ENCODE data around the gene LLGL2.
"Not testable (repeated sequence)": the region's sequence is repeated elsewhere in the genome, so short reads cannot be mapped to it uniquely, and the experiment has no call there.

Gene LLGL2

DNA sequence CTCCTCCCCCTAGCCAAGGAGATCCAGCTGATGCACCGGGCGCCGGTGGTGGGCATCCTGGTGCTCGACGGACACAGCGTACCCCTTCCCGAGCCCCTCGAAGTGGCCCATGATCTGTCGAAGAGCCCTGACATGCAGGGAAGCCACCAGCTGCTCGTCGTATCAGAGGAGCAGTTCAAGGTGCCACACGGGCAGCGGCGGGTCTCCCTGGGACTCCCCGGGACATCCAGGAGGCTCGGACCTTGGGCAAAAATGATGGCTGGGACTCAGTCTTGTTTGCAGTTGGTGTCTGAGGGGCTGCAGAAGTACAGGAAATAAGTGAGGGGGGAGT, 46.4 kb downstream of the LLGL2 start:
- DNase-seq: no peak

DNA sequence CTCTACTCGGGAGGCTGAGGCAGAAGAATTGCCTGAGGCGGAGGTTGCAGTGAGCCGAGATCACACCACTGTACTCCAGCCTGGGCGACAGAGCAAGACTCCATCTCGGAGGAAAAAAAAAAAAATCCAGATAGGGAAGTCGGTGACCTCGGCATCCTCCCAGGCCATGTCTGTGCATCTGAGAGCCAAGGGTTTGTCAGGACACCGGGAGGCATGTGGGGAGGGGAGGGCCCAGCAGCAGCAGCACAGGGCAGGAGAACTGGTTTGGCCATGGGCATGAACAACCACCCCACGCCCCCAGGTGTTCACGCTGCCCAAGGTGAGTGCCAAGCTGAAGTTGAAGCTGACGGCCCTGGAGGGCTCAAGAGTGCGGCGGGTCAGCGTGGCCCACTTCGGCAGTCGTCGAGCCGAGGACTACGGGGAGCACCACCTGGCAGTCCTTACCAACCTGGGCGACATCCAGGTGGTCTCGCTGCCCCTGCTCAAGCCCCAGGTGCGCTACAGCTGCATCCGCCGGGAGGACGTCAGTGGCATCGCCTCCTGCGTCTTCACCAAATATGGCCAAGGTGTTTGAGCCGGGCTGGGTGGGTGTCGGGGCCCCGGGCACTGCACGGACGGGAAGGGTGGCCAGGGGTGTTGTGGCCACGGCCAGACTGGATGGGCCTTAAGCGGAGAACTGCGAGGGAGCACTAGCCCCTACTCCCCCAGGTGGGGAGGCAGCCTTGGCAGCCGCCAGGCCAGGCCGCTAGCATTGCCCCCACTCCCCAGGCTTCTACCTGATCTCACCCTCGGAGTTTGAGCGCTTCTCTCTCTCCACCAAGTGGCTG, 47.4 kb downstream of the LLGL2 start:
- DNase-seq: no peak

DNA sequence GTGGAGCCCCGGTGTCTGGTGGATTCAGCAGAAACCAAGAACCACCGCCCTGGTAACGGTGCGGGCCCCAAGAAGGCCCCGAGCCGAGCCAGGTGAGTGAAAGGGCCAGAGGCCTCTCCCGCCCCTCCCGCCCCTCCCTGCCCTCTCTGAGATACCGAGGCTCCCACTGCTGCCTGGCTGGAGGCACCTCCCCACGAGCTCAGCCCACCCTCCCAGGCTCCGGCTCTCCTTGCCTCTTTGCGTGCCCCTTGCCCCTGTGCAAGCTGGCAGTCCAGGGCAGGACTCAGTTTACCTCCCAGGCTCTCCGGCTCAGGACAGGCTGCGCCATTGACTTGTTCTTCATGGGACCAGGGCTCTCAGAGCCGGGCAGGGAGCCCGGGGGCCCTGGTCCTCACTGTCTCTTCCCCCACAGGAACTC, 48.1 kb downstream of the LLGL2 start:
- DNase-seq: no peak

DNA sequence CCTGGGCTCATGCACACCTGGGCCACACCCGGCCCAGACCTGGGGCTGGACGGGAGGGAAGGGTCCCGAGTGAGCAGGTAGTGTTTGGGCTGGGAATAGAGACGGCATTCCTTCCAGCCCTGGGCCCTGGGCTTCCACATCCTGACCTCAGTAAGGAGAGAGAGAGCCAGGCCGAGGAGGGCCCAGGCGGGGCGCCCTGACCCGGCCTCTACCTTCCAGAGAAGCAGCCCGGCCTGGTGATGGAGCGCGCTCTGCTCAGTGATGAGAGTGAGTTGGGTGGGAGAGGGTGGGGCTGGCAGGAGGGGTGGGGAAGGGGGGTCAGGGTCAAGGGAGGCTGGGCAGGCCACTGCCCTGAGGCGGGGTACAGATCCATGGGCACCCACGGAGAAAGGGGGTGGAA, 48.5 kb downstream of the LLGL2 start:
- DNase-seq: no peak

DNA sequence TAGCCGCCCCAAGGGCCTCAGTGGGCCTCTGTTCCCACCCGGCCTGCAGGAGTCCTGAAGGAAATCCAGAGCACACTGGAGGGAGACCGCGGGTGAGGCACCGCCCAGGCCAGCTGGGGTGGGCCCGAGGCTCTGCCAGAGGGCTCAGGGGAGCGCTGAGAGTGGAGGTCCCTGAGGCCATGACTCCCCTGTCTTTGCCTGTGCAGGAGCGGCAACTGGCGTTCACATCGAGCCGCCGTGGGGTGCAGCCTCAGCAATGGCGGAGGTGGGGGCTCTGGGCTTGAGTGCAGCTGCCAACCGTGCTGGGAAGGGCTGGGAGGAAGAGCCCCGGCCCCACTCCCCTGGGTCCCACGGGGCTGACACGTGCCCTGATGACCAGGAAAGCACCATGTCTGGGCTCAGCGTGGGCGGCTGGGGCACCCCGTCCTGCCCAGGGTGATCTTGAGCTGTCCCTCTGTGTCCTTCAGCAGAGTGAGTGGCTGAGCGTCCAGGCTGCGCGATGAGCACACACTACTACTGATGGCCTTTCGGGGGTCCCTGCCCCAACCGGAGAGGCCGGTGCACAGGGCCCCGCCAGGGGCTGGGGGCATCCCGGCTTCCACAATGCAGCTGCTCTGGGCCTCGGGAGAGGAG, 49.0 kb downstream of the LLGL2 start:
- no peak for DNase-seq

- no peak for DNase-seq
Observed at GRCh38 chr17:75575197-75575596, 49.7 kb downstream of the LLGL2 start.

DNA sequence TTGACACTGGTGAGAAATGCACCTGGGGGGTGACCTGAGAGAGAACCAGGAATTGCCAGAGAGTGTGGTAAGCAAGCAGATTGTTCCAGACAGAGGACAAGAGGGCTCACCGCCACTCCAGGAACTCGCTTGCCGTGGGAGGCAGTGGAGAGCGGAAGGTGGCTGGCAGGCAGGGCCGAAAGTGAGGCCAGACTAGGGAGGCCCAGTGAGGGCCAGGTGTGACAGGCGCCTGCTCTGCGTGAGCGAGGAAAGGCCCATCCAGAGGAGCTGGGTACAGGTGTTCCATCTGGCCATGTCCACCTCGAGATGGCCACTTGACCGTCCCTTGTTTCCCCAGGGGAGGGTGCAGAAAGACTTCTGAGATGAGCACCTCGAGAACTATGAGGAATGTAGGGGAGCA, 50.2 kb downstream of the LLGL2 start:
- DNase-seq: no peak

- no peak for DNase-seq
Observed at GRCh38 chr17:75576661-75577060, 51.2 kb downstream of the LLGL2 start.

GRCh38 chr17:75581121-75581725, 55.7 kb downstream of the LLGL2 start:
- DNase-seq: peak; percentile 35

DNA sequence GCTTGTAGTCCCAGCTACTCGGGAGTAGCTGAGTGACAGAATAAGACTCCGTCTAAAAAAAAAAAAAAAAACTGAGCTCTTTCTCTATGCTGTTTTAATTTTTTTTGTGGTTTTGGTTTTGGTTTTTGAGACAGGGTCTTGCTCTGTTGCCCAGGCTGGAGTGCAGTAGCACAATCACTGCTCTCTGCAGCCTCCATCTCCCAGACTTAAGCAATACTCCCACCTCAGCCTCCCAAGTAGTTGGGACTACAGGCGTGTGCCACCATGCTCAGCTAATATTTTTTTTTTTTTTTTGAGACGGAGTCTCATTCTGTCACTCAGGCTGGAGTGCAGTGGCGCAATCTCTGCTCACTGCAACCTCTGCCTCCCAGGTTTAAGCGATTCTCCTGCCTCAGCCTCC, 57.7 kb downstream of the LLGL2 start:
- not testable (repeated sequence) for DNase-seq

DNA sequence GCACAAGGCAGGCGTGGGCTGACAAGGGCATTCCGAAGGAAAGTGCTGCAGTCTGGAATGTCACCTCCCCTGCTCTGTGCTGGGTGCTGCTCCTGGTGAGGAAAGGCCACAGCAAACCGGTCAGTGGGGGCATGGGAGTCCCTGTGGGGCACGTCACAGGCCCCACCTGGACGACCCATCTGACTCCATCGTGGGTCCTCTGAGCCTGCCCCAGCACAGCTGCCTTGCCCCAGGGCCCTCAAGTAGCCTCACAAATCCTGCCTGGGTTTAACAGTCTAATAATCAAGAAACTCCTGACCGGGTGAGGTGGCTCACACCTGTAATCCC, 59.3 kb downstream of the LLGL2 start:
- no peak for DNase-seq

DNA sequence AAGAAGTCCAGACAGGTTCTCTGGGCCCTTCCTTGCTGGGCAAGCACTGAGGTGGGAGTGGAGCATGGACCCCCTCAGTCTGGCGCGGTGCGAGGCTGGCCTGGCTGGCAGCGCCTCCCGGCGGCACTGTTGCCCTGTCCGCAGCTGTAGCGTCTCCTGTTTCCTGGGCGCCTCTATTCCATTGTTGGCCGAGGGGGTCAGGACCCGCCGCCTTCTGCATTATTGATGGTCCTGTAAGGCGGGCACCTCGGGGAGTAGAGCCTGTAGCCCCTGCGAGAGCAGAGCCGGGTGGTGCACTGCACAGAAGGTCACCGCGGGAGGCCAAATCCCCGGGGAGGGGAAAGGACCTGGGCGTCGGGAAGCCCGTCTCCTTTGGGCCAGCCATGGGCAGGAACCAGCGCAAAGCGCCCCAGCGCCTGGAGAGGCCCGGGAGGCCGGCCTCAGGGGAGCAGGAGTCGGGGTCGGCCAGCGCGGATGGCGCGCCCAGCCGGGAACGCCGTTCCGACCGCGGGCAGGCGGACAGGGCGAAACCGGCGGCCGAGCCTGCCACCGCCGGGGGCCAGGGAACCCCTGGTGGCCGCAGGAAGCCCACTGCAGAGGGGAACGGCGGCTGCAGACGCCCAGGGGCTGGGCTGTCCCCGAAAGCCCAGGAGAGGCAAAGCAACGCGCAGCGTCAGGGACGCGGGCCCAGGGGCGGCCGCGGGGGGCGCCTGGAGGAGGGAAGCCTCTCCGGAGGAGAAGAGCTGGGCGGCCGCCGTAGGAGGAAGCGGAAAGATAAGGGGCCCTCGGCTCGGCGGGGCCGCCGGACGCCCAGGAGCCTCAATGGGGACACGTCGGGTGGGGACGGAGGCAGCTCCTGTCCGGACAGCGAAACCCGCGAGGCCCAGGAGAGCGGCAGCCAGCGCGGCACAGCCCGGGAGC, 62.4 kb downstream of the LLGL2 start, which contains the start of gene MYO15B:
Gene MYO15B, plus strand, starts transcription at position 126 of the 921 bp plus-strand sequence. Its CDS starts 258 bp downstream, at position 384.
- DNase-seq: peak; percentile 52

- peak; percentile 16 for DNase-seq
Observed at GRCh38 chr17:75588596-75589011, 63.1 kb downstream of the LLGL2 start.

DNA sequence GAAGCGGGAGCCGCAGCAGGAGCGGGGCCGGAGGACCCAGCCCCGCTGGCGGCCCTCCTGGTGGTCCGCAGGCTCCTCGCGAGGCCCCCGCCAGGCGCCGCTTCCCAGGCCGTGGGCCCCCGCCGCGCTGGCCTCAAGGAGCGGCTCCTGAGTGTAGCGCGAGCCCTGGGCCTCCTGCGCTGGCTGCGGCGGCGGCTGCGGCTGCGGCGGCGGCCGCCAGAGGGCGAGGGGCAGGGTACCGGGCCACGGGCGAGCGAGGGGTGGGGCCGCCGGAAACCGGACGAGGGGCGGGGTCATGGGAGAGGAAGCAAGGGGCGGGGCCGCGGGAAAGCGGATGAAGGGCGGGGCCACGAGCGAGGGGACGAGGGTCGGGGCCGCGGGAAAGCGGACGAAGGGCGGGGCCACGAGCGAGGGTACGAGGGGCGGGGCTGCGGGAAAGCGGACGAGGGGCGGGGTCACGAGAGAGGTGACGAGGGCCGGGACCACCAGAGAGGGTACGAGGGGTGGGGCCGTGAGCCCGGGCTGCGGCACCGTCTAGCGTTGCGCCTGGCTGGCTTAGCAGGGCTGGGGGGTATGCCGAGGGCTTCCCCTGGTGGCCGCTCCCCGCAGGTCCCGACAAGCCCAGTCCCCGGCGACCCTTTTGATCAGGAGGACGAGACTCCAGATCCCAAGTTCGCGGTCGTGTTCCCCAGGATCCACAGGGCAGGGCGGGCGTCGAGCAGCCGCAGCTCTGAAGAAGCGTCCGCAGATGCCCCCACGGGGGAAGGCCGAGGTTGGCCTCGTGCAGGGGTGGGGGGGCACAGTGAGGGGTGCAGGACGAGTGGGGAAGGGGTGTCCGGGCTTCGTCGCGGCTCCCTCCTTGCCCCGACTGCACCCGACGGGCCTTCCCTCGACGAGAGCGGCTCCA, 63.8 kb downstream of the LLGL2 start:
- peak; percentile 93 for DNase-seq

DNA sequence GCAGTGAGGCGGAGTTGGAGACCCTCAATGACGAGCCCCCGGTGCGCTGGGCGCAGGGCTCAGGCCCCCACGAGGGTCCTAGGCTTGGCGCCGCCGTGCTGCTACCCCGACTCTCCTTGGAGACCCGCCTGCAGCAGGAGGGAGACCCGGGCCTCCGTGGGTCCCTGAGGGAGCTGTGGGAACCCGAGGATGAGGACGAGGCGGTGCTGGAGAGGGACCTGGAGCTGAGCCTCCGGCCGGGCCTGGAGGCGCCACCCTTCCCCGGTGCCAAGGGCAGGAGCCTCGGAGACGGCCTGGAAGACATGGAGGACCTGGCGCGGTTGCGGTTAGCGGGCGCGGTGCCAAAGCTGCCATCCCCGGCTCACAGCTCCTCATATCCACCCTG, 64.4 kb downstream of the LLGL2 start:
- DNase-seq: no peak

- no peak for DNase-seq
Observed at GRCh38 chr17:75590314-75590761, 64.8 kb downstream of the LLGL2 start.

GRCh38 chr17:75590849-75591721, 65.6 kb downstream of the LLGL2 start:
- DNase-seq: no peak

DNA sequence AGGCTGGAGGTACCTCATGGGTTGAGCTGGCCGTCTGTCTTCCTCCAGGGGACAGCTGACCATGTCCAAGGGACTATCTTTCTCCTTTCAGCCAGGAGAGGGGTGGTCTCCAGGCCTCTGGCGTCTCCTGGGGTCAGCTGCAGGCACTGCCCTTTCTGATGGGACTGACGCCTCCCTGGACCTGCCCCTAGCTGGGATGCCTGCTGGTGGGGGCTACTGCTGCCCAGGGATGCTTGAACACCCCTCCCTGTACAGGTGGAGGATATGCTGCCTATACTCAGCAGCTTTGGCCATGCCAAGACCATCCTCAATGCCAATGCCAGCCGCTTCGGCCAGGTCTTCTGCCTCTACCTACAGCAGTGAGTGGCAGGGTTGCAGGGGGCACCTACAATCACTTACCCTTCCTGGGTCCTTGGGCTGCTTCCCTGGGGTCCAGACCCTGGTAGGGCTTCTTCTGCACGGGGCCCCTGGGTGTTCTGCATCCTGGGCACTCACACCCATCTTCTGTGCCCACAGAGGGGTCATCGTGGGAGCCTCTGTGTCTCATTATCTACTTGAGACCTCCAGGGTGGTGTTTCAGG, 66.3 kb downstream of the LLGL2 start:
- no peak for DNase-seq

GRCh38 chr17:75592348-75593020, 67.0 kb downstream of the LLGL2 start:
- DNase-seq: no peak

GRCh38 chr17:75593430-75593829, 67.9 kb downstream of the LLGL2 start:
- not testable (repeated sequence) for DNase-seq

Measured in activated CD4-positive, alpha-beta T cell treated with anti-CD3 and anti-CD28 coated beads for 1 hour (primary cell).